WTC11 (cell line): ENCODE data around the gene SYCP2. TPM values are rescaled to one million over a fixed set of nuclear protein-coding genes. Genes with fewer than 3 reads are reported as not detected.

ENCODE experiments used
- ATAC-seq: fragments of 200-7000 bp; cut with Tn5 transposase; 2 replicates; pipeline ENCODE4 v1.10.0; 2021; ENCODE audit warnings: mild to moderate bottlenecking, moderate library complexity
- CTCF ChIA-PET: fragments of 300-600 bp; sonication (Branson Sonifier 250); formaldehyde crosslinking; loops from one replicate; lab custom pipeline; 2021; ENCODE audit warnings: antibody characterized with exemption; lab: Charles Lee
- POLR2A ChIA-PET: fragments of 350-600 bp; sonication (Branson Sonifier 250); formaldehyde crosslinking; loops from one replicate; lab custom pipeline; 2021; ENCODE audit warnings: antibody characterized with exemption; lab: Charles Lee
- DNase-seq: peaks from one replicate; pipeline ENCODE4 v3.0.0; 2021; ENCODE audit warnings: low spot score
- H3K27ac Mint-ChIP-seq: 2 replicates; pipeline ENCODE4 v1.8.0; 2021; ENCODE audit warnings: mixed read lengths
- H3K27me3 Mint-ChIP-seq: 2 replicates; pipeline ENCODE4 v1.8.0; 2021; ENCODE audit warnings: low read depth, mild to moderate bottlenecking, moderate library complexity, mixed read lengths
- H3K36me3 Mint-ChIP-seq: 2 replicates; pipeline ENCODE4 v1.8.0; 2021; ENCODE audit warnings: mixed read lengths
- H3K4me1 Mint-ChIP-seq: 2 replicates; pipeline ENCODE4 v1.8.0; 2022; ENCODE audit warnings: mixed read lengths
- H3K4me3 Mint-ChIP-seq: 2 replicates; pipeline ENCODE4 v1.8.0; 2021; ENCODE audit warnings: mild to moderate bottlenecking, moderate library complexity, mixed read lengths
- H3K9me3 Mint-ChIP-seq: 2 replicates; pipeline ENCODE4 v1.8.0; 2021; ENCODE audit warnings: mixed read lengths
- ATF1 ChIP-seq: sonication (generic); formaldehyde crosslinking; IDR thresholded peaks from 2 replicates; pipeline ENCODE4 v1.8.1; 2023; ENCODE audit warnings: mild to moderate bottlenecking, moderate library complexity, missing genetic modification reagents
- EMX1 ChIP-seq: fragments of 250-450 bp; sonication (Bioruptor Pico); IDR thresholded peaks from 2 replicates; pipeline ENCODE4 v1.8.0; 2021; ENCODE audit warnings: mild to moderate bottlenecking
- GABPB1 ChIP-seq: sonication (generic); formaldehyde crosslinking; IDR thresholded peaks from 2 replicates; pipeline ENCODE4 v1.8.1; 2023; ENCODE audit warnings: mild to moderate bottlenecking, missing genetic modification reagents
- GRHL2 ChIP-seq: fragments of 250-450 bp; sonication (Bioruptor Pico); IDR thresholded peaks from 2 replicates; pipeline ENCODE4 v1.8.0; 2022; ENCODE audit warnings: mild to moderate bottlenecking, moderate library complexity; ENCODE audit not compliant: insufficient replicate concordance, severe bottlenecking
- IRF2 ChIP-seq: sonication (generic); formaldehyde crosslinking; IDR thresholded peaks from 2 replicates; pipeline ENCODE4 v1.8.0; 2022; ENCODE audit warnings: low read depth, missing genetic modification reagents, borderline replicate concordance
- JUN ChIP-seq: sonication (generic); formaldehyde crosslinking; IDR thresholded peaks from 2 replicates; pipeline ENCODE4 v1.8.0; 2023; ENCODE audit warnings: mild to moderate bottlenecking, missing genetic modification reagents
- NFATC4 ChIP-seq: fragments of 250-450 bp; sonication (Bioruptor Pico); IDR thresholded peaks from 2 replicates; pipeline ENCODE4 v1.9.0; 2021; ENCODE audit warnings: mild to moderate bottlenecking
- NFYB ChIP-seq: sonication (generic); formaldehyde crosslinking; conservative IDR thresholded peaks from 2 replicates; pipeline ENCODE4 v1.8.0; 2022; ENCODE audit warnings: low read depth, missing genetic modification reagents
- NR3C1 ChIP-seq: sonication (generic); formaldehyde crosslinking; conservative IDR thresholded peaks from 2 replicates; pipeline ENCODE4 v1.8.1; 2023; ENCODE audit warnings: low read depth, mild to moderate bottlenecking, missing genetic modification reagents
- PRRX2 ChIP-seq: fragments of 250-450 bp; sonication (Bioruptor Pico); IDR thresholded peaks from 2 replicates; pipeline ENCODE4 v1.8.0; 2021; ENCODE audit warnings: mild to moderate bottlenecking
- SOX15 ChIP-seq: fragments of 250-450 bp; sonication (Bioruptor Pico); IDR thresholded peaks from 2 replicates; pipeline ENCODE4 v1.9.0; 2021; ENCODE audit warnings: mild to moderate bottlenecking
- SP1 ChIP-seq: sonication (generic); formaldehyde crosslinking; conservative IDR thresholded peaks from 2 replicates; pipeline ENCODE4 v1.8.1; 2022; ENCODE audit warnings: missing genetic modification reagents
- total RNA-seq: library from RNA; stranded (reverse); gene quantifications from 3 replicates; pipeline ENCODE4 v1.2.3, GENCODE V29; 2021
- TF ChIP-seq, protein P1 (sequence below): sonication (generic); formaldehyde crosslinking; IDR thresholded peaks from 2 replicates; pipeline ENCODE4 v1.8.1; 2022; ENCODE audit warnings: low read depth, missing genetic modification reagents, borderline replicate concordance
- TF ChIP-seq, protein P2 (sequence below): sonication (generic); formaldehyde crosslinking; IDR thresholded peaks from 2 replicates; pipeline ENCODE4 v1.8.1; 2022; ENCODE audit warnings: mild to moderate bottlenecking, missing genetic modification reagents, moderate library complexity, borderline replicate concordance
- TF ChIP-seq, protein P3 (sequence below): sonication (generic); formaldehyde crosslinking; IDR thresholded peaks from 2 replicates; pipeline ENCODE4 v1.8.1; 2022; ENCODE audit warnings: mild to moderate bottlenecking, moderate library complexity, missing genetic modification reagents
- TF ChIP-seq, protein P4 (sequence below): sonication (generic); formaldehyde crosslinking; IDR thresholded peaks from 2 replicates; pipeline ENCODE4 v1.8.1; 2023; ENCODE audit warnings: mild to moderate bottlenecking, moderate library complexity, missing genetic modification reagents
- TF ChIP-seq, protein P5 (sequence below): sonication (generic); formaldehyde crosslinking; IDR thresholded peaks from 2 replicates; pipeline ENCODE4 v1.8.1; 2022; ENCODE audit warnings: low read depth, mild to moderate bottlenecking, moderate library complexity, missing genetic modification reagents, borderline replicate concordance
- TF ChIP-seq, protein P6 (sequence below): sonication (generic); formaldehyde crosslinking; conservative IDR thresholded peaks from 2 replicates; pipeline ENCODE4 v1.8.1; 2022; ENCODE audit warnings: mild to moderate bottlenecking, missing genetic modification reagents
- TF ChIP-seq, protein P7 (sequence below): sonication (generic); formaldehyde crosslinking; IDR thresholded peaks from 2 replicates; pipeline ENCODE4 v1.8.1; 2023; ENCODE audit warnings: mild to moderate bottlenecking, missing genetic modification reagents, borderline replicate concordance

SYCP2 gene
- total RNA-seq, 1 experiment from 2014 or later: 0.31 TPM

DNA sequence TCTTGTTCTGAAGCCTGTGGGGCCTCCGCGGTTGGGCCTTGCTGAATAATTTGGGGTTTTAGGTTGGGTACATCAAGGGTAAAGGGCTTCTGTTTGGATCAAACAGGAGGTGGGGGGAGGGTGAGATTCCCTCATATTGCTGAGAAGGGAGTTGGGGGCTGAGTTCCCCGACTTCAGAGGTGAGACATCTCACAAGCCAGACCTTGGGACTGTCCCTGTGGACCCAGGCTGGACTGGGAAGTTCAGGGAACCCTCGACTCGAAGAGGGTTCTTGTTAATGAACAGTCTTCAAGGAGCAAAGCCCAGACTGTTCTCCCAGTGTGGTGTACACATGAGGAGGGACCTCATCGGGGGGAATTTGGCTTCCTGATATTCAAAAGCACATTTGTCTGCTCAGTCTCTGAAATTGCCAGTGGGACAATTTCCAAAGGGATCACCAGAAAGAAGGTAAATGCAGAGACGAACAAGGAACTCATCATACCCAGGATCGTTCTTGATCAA is 118.5 kb downstream of the SYCP2 start:
- ATAC-seq (no peak), DNase-seq (no peak)
- no peak overlapping the region for H3K27ac Mint-ChIP-seq
- TF ChIP-seq PRRX2 (no peak), IRF2 (CRISPR knock-in tag) (no peak), JUN (no peak), NFYB (no peak), EMX1 (CRISPR knock-in tag) (no peak), ATF1 (CRISPR knock-in tag) (no peak), GRHL2 (CRISPR knock-in tag) (no peak), NFATC4 (CRISPR knock-in tag) (no peak)
- TF ChIP-seq, protein P1, sequence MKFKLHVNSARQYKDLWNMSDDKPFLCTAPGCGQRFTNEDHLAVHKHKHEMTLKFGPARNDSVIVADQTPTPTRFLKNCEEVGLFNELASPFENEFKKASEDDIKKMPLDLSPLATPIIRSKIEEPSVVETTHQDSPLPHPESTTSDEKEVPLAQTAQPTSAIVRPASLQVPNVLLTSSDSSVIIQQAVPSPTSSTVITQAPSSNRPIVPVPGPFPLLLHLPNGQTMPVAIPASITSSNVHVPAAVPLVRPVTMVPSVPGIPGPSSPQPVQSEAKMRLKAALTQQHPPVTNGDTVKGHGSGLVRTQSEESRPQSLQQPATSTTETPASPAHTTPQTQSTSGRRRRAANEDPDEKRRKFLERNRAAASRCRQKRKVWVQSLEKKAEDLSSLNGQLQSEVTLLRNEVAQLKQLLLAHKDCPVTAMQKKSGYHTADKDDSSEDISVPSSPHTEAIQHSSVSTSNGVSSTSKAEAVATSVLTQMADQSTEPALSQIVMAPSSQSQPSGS: no peak
- TF ChIP-seq, protein P2, sequence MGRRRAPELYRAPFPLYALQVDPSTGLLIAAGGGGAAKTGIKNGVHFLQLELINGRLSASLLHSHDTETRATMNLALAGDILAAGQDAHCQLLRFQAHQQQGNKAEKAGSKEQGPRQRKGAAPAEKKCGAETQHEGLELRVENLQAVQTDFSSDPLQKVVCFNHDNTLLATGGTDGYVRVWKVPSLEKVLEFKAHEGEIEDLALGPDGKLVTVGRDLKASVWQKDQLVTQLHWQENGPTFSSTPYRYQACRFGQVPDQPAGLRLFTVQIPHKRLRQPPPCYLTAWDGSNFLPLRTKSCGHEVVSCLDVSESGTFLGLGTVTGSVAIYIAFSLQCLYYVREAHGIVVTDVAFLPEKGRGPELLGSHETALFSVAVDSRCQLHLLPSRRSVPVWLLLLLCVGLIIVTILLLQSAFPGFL (CRISPR knock-in tag): no peak
- TF ChIP-seq, protein P3, sequence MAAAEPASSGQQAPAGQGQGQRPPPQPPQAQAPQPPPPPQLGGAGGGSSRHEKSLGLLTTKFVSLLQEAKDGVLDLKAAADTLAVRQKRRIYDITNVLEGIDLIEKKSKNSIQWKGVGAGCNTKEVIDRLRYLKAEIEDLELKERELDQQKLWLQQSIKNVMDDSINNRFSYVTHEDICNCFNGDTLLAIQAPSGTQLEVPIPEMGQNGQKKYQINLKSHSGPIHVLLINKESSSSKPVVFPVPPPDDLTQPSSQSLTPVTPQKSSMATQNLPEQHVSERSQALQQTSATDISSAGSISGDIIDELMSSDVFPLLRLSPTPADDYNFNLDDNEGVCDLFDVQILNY (CRISPR knock-in tag): no peak
- TF ChIP-seq, protein P4, sequence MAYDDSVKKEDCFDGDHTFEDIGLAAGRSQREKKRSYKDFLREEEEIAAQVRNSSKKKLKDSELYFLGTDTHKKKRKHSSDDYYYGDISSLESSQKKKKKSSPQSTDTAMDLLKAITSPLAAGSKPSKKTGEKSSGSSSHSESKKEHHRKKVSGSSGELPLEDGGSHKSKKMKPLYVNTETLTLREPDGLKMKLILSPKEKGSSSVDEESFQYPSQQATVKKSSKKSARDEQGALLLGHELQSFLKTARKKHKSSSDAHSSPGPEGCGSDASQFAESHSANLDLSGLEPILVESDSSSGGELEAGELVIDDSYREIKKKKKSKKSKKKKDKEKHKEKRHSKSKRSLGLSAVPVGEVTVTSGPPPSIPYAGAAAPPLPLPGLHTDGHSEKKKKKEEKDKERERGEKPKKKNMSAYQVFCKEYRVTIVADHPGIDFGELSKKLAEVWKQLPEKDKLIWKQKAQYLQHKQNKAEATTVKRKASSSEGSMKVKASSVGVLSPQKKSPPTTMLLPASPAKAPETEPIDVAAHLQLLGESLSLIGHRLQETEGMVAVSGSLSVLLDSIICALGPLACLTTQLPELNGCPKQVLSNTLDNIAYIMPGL (CRISPR knock-in tag): no peak
- TF ChIP-seq, protein P5, sequence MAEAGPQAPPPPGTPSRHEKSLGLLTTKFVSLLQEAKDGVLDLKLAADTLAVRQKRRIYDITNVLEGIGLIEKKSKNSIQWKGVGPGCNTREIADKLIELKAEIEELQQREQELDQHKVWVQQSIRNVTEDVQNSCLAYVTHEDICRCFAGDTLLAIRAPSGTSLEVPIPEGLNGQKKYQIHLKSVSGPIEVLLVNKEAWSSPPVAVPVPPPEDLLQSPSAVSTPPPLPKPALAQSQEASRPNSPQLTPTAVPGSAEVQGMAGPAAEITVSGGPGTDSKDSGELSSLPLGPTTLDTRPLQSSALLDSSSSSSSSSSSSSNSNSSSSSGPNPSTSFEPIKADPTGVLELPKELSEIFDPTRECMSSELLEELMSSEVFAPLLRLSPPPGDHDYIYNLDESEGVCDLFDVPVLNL (CRISPR knock-in tag): no peak
- H3K36me3 Mint-ChIP-seq: no peaks in the 10 kb centered on the region
- peaks cover 14% of the 10 kb centered on the region for H3K27me3 Mint-ChIP-seq
- ChIA-PET POLR2A (no interaction called here), CTCF (no interaction called here)
- no peak overlapping the region for H3K4me3 Mint-ChIP-seq
- no peaks in the 10 kb centered on the region for H3K9me3 Mint-ChIP-seq
- H3K4me1 Mint-ChIP-seq: no peaks in the 10 kb centered on the region

DNA sequence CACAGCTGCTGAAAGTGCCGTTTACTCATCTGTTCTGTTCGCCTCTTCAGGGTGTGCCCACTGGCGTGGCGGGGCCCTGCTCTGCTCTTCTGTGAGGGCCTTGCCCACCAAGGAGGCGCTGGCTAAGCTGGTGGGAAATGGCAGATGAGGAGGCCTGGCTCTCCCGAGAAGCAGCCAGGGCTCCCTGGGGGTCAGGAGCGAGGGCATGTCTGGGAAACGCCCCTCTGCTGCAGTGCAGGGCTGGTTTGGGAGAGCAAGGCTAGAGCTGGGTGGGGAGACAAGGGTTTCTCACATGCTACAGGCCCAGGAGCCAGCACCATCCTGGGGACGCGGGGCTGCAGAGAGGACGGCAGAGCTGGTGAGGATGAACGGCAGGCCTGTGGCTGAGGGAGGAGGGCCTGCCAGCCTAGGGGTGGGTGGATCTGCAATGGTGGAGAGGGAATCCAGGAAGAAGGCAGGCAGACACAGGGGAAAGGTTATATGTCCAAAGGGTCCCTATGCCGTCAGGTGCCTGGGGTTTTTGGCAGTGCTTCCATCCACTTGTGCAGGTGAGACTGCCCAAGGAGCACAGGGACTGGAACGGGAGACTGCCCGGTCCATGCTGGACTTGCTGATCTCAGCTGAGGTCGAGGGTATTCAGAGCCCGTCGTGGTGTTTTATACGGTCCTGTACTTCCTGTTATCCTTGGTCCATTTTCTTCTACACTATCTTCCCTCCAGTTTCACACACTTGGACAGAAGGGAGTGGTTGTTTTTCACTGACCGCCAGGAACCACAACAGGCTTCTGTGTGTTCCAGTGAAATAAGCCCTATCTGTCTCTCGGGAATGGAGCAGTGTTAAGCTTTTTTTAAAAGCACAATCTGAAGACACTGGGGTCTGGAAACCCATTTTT is 119.2 kb downstream of the SYCP2 start:
- ChIA-PET CTCF (interaction anchor here (2.0 kb wide), 1 partner anchor 36 kb away, joined by 10 read pairs; no protein-coding TSS in a partner anchor), POLR2A (no interaction called here)
- H3K4me3 Mint-ChIP-seq: no peak overlapping the region
- H3K4me1 Mint-ChIP-seq: no peaks in the 10 kb centered on the region
- no peaks in the 10 kb centered on the region for H3K36me3 Mint-ChIP-seq
- H3K9me3 Mint-ChIP-seq: no peaks in the 10 kb centered on the region
- no peak for DNase-seq
- H3K27me3 Mint-ChIP-seq: peaks cover 14% of the 10 kb centered on the region
- no peak overlapping the region for H3K27ac Mint-ChIP-seq
- no peak for ATAC-seq
- TF ChIP-seq, protein P6, sequence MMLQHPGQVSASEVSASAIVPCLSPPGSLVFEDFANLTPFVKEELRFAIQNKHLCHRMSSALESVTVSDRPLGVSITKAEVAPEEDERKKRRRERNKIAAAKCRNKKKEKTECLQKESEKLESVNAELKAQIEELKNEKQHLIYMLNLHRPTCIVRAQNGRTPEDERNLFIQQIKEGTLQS (CRISPR knock-in tag): no peak
- TF ChIP-seq, protein P7, sequence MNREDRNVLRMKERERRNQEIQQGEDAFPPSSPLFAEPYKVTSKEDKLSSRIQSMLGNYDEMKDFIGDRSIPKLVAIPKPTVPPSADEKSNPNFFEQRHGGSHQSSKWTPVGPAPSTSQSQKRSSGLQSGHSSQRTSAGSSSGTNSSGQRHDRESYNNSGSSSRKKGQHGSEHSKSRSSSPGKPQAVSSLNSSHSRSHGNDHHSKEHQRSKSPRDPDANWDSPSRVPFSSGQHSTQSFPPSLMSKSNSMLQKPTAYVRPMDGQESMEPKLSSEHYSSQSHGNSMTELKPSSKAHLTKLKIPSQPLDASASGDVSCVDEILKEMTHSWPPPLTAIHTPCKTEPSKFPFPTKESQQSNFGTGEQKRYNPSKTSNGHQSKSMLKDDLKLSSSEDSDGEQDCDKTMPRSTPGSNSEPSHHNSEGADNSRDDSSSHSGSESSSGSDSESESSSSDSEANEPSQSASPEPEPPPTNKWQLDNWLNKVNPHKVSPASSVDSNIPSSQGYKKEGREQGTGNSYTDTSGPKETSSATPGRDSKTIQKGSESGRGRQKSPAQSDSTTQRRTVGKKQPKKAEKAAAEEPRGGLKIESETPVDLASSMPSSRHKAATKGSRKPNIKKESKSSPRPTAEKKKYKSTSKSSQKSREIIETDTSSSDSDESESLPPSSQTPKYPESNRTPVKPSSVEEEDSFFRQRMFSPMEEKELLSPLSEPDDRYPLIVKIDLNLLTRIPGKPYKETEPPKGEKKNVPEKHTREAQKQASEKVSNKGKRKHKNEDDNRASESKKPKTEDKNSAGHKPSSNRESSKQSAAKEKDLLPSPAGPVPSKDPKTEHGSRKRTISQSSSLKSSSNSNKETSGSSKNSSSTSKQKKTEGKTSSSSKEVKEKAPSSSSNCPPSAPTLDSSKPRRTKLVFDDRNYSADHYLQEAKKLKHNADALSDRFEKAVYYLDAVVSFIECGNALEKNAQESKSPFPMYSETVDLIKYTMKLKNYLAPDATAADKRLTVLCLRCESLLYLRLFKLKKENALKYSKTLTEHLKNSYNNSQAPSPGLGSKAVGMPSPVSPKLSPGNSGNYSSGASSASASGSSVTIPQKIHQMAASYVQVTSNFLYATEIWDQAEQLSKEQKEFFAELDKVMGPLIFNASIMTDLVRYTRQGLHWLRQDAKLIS (CRISPR knock-in tag): no peak
- TF ChIP-seq GABPB1: no peak
- TF ChIP-seq, protein P5 (CRISPR knock-in tag): no peak
- TF ChIP-seq SOX15: no peak
- no peak for TF ChIP-seq NR3C1 (CRISPR knock-in tag)
- no peak for TF ChIP-seq SP1 (CRISPR knock-in tag)
